ENCODE data around the gene AKR1D1. TPM values are rescaled to one million over a fixed set of nuclear protein-coding genes. Genes with fewer than 3 reads are reported as not detected.

AKR1D1 gene
- polyA plus RNA-seq, 1 donor from 2014 or later: not detected

GRCh38 chr7:138066954-138067394, 9.3 kb upstream of the AKR1D1 start:
- no peaks in the 10 kb centered on the region for H3K27me3 ChIP-seq (ENCODE audit: insufficient read depth, low read depth, low read length)
- H3K27ac ChIP-seq (ENCODE audit: low read length): no peak overlapping the region
- no peaks in the 10 kb centered on the region for H3F3A ChIP-seq (ENCODE audit: insufficient read depth, low read length, poor library complexity, severe bottlenecking)
- no peak overlapping the region for H3K4me3 ChIP-seq (ENCODE audit: low read length)
- no peak overlapping the region for H2AFZ ChIP-seq (ENCODE audit: low read depth, low read length)
- no peaks in the 10 kb centered on the region for H3K79me2 ChIP-seq (replicated peaks; ENCODE audit: insufficient read depth, low read length)
- H3K9me2 ChIP-seq (ENCODE audit: insufficient read depth, low read length): no peaks in the 10 kb centered on the region
- no peaks in the 10 kb centered on the region for H3K36me3 ChIP-seq (ENCODE audit: insufficient read depth, low read length)
- TF ChIP-seq REST (IDR thresholded peaks at IDR 0.05; ENCODE audit: borderline replicate concordance) (no peak), TAF1 (IDR thresholded peaks at IDR 0.05; ENCODE audit: low read depth) (no peak), MXI1 (conservative IDR thresholded peaks at IDR 0.05; ENCODE audit: poor library complexity, severe bottlenecking) (no peak), RAD21 (conservative IDR thresholded peaks at IDR 0.05) (no peak), POLR2AphosphoS5 (IDR thresholded peaks at IDR 0.05) (no peak), SMC3 (conservative IDR thresholded peaks at IDR 0.05; ENCODE audit: poor library complexity) (no peak), EP300 (conservative IDR thresholded peaks at IDR 0.05; ENCODE audit: poor library complexity, severe bottlenecking) (no peak), EZH2 (IDR thresholded peaks at IDR 0.05; ENCODE audit: borderline replicate concordance, insufficient read depth, low read length, poor library complexity, severe bottlenecking) (no peak)
- TF ChIP-seq, protein P1, sequence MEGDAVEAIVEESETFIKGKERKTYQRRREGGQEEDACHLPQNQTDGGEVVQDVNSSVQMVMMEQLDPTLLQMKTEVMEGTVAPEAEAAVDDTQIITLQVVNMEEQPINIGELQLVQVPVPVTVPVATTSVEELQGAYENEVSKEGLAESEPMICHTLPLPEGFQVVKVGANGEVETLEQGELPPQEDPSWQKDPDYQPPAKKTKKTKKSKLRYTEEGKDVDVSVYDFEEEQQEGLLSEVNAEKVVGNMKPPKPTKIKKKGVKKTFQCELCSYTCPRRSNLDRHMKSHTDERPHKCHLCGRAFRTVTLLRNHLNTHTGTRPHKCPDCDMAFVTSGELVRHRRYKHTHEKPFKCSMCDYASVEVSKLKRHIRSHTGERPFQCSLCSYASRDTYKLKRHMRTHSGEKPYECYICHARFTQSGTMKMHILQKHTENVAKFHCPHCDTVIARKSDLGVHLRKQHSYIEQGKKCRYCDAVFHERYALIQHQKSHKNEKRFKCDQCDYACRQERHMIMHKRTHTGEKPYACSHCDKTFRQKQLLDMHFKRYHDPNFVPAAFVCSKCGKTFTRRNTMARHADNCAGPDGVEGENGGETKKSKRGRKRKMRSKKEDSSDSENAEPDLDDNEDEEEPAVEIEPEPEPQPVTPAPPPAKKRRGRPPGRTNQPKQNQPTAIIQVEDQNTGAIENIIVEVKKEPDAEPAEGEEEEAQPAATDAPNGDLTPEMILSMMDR (IDR thresholded peaks at IDR 0.05; ENCODE audit: poor library complexity, severe bottlenecking): no peak
- H3K9me3 ChIP-seq (ENCODE audit: low read length): no peaks in the 10 kb centered on the region
- H3K9ac ChIP-seq (ENCODE audit: low read length): no peak overlapping the region
- no peaks in the 10 kb centered on the region for H4K20me1 ChIP-seq (ENCODE audit: insufficient read depth)
- no peak overlapping the region for H3K4me2 ChIP-seq (ENCODE audit: low read length)

GRCh38 chr7:138067774-138068173, 8.5 kb upstream of the AKR1D1 start:
- H3K79me2 ChIP-seq (replicated peaks; ENCODE audit: insufficient read depth, low read length): no peaks in the 10 kb centered on the region
- no peak overlapping the region for H2AFZ ChIP-seq (ENCODE audit: low read depth, low read length)
- no peak overlapping the region for H3K4me3 ChIP-seq (ENCODE audit: low read length)
- no peak overlapping the region for H3K9ac ChIP-seq (ENCODE audit: low read length)
- H3F3A ChIP-seq (ENCODE audit: insufficient read depth, low read length, poor library complexity, severe bottlenecking): no peaks in the 10 kb centered on the region
- H3K27ac ChIP-seq (ENCODE audit: low read length): no peak overlapping the region
- no peaks in the 10 kb centered on the region for H3K27me3 ChIP-seq (ENCODE audit: insufficient read depth, low read depth, low read length)
- H3K9me3 ChIP-seq (ENCODE audit: low read length): no peaks in the 10 kb centered on the region
- no peaks in the 10 kb centered on the region for H3K36me3 ChIP-seq (ENCODE audit: insufficient read depth, low read length)
- TF ChIP-seq POLR2AphosphoS5 (IDR thresholded peaks at IDR 0.05) (no peak), RAD21 (conservative IDR thresholded peaks at IDR 0.05) (no peak), SMC3 (conservative IDR thresholded peaks at IDR 0.05; ENCODE audit: poor library complexity) (no peak), REST (IDR thresholded peaks at IDR 0.05; ENCODE audit: borderline replicate concordance) (no peak), TAF1 (IDR thresholded peaks at IDR 0.05; ENCODE audit: low read depth) (no peak), EP300 (conservative IDR thresholded peaks at IDR 0.05; ENCODE audit: poor library complexity, severe bottlenecking) (no peak), MXI1 (conservative IDR thresholded peaks at IDR 0.05; ENCODE audit: poor library complexity, severe bottlenecking) (no peak), EZH2 (IDR thresholded peaks at IDR 0.05; ENCODE audit: borderline replicate concordance, insufficient read depth, low read length, poor library complexity, severe bottlenecking) (no peak)
- TF ChIP-seq, protein P1 (IDR thresholded peaks at IDR 0.05; ENCODE audit: poor library complexity, severe bottlenecking): no peak
- no peaks in the 10 kb centered on the region for H4K20me1 ChIP-seq (ENCODE audit: insufficient read depth)
- H3K4me2 ChIP-seq (ENCODE audit: low read length): no peak overlapping the region
- no peaks in the 10 kb centered on the region for H3K9me2 ChIP-seq (ENCODE audit: insufficient read depth, low read length)
